HG02798 (cell line): ENCODE data around the gene CDS2.
"Not testable (repeated sequence)": the region's sequence is repeated elsewhere in the genome, so short reads cannot be mapped to it uniquely, and the experiment has no call there.

Experiments used
- ATAC-seq: cut with Tn5 transposase; IDR thresholded peaks from one replicate; pipeline ENCODE4 v1.9.1; 2021; ENCODE audit warnings: mild to moderate bottlenecking; ENCODE audit not compliant: unreplicated experiment, poor library complexity

Gene CDS2

DNA sequence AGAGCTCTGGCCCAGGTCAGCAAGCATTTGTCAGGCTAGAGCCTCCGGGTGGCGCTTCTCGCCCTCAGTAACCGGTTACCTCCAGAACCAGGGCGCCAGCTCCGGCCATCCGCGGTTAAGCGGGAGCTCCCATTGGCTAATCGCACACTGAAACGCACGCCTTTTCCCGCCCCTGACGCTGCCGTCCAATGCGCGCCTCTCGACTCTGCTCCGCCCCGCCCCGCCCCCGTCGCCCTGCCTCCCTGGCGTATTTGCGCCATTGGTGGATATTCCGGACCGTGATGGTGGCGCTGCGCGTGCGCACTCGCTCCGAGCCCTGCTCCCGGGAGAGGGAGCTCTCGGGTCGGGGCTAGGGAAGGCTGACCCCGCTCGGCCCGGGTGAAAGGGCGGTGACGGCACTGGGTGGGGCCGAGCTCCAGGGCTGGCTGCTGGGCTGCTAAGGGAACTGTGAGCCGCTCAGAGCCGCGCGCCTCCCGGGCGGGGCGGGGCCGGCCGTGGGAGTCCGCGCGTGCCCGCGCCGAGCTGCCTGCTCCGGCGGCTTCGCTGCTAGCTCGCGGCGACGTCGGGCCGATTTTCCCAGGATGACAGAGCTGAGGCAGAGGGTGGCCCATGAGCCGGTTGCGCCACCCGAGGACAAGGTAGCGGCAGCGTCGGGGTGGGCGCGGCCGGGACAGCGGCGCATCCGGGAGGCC is at the start of gene CDS2:
CDS2 (plus strand) TSS at position 497 of the 692 bp plus-strand sequence; CDS start at position 582, 85 bp downstream.
- ATAC-seq = peak; percentile 93

DNA sequence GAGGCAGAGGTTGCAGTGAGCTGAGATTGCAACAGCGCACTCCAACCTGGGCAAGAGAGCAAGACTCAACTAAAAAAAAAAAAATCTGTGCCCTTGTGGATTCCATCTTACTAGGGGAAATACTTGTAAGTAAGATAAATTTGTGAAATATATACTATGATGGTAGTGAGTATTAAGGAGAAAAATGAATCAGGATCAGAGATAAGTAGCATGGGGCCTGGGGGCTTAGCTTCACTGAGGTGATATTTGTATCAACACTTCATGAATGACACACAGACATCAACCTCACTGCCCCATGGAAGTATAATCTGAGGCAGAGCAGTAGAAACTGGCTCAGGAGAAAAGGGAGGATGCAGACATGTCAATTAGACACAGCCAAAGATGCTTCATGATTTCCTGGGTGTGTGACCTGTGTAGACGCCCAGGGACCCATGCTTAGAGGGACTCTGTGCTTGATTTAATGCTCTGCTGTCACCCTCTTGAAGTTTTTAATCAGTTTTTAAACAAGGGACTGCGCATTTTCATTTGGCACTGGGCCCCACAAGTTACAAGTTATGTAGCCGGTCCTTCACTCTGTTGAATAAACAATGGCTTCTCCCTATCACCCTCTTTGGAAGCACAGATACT is 48.9 kb upstream of the CDS2 start:
- no peak for ATAC-seq

DNA sequence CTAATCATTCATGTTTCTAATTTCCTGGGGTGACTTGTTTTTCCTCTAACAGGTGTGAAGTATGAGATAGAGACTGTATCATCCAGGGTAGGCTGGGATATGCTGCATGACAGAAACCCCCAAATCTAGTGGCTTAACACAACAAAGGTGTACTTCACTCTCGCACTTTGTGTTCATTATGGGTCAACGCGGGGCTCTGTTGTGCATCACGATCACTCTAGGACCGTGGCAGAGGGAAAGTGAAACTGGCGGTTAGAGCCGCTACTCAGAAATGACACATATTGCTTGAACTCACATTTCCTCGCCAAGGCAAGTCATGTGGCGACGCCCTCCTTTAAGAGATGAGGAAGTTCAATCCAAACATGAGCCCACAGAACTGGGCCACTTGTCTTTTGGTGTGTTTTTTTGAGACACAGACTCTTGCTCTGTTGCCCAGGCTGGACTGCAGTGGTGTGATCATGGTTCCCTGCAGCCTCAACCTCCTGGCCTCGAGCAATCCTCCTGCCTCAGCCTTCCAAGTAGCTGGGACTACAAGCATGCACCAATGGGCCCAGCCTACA is 48.3 kb upstream of the CDS2 start:
- peak; percentile 98 for ATAC-seq

DNA sequence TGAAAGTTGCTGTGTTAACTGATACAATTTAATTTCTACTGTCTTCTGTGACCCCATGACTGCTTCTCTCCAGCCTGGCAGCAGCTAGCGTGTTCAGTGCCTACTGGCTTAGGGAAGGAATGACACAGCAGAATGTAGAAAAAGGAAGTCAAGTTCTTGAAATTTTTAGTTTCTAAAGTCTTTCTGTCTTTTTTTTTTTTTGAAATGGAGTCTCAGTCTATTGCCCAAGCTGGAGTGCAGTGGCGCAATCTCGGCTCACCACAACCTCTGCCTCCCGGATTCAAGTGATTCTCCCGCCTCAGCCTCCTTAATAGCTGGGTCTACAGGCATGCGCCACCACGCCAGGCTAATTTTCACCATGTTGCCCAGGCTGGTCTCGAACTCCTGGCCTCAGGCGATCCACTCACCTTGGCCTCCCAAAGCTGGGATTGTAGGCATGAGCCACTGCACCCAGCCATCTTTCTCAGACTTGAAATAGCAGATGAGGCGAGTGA is 46.4 kb upstream of the CDS2 start:
- ATAC-seq = no peak

DNA sequence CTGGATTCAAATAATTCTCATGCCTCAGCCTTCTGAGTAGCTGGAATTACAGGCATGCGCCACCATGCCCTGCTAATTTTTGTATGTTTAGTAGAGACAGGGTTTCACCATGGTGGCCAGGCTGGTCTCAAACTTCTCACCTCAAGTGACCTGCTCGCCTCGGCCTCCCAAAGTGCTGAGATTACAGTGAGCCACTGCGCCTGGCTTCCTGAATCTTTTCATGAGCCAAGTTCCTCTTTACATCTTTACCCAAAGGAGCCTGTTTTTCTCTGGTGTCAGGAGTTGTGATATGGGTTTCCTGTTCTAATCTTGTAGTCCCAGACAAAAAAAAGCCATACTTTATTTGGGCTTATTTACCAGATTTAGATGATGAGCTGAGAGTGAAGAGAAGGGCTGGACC is 41.4 kb upstream of the CDS2 start:
- no peak for ATAC-seq

DNA sequence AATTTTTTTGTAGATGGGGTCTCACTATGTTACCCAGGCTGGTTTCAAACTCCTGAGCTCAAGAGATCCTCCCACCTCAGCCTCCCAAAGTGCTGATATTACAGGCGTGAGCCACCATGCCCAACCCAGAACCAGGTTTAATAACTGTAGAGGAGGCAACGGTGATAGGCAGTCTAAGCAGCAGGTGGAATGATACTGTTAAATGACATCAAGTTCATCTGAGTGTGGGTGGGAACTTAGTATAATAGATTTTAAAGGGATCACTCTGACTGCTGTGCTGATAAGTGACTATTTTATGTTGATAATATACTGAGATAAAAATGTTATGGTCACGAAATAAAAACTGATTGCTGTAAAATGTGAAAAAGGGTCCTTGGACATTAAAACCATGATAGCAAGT is 38.1 kb upstream of the CDS2 start:
- no peak for ATAC-seq

DNA sequence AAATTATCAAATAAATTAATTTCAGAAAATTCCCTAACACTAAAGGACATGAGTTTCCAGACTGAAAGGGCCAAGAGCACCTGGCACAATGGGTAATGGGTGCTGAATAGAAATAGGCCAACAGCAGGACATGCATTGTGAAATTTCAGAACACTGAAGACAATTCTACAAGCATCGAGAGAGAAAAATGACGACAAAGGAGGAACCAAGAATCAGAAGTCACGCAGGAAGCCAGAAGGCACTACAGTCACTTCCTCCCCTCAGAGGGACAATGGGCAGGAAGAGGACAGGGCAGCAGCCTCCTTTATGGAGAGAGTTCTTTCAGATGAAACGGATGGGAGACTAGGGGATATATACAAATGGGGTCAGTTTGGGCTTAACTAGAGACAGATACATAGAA is 36.6 kb upstream of the CDS2 start:
- ATAC-seq = peak; percentile 46

DNA sequence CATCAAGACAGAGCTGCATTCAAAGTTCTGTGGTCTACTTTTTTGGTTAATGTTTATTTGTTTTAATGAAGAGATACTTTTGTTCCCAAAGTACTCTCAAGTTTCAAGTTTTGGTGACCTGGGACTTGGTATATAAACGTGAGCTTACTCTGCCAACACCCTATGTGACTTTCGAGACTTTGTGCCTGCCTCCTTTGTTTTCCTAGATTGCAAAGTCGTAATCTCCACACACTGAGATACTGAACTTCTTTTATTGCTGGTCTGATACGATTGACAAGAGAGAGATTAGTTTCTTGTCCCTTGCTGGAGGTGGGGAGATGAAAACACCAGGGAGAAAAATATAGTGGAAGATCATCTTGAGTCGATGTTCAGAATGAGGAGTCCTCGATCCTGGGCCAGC is 34.9 kb upstream of the CDS2 start:
- no peak for ATAC-seq

DNA sequence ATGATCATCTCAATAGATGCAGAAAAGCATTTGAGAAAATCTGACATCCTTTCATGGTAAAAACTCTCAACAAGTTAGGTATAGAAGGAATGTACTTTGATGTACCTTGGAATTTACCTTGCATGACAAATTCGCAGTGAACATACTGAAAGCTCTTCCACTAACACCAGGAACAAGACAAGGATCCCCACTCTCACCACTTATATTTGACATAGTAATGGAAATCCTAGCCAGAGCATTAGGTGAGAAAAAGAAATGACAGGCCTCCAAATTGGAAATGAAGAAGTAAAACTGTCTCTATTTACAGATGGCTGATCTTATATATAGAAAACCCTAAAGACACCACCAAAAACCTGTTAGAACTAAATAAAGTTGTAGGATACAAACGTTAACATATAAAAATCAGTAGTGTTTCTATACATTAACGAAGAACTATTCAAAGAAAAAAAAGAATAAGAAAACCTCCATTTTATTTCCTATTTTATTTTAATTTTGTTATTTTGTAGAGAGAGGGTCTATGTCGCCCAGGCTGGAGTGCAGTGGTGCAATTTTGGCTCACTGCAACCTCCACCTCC is 34.0 kb upstream of the CDS2 start:
- ATAC-seq = no peak

DNA sequence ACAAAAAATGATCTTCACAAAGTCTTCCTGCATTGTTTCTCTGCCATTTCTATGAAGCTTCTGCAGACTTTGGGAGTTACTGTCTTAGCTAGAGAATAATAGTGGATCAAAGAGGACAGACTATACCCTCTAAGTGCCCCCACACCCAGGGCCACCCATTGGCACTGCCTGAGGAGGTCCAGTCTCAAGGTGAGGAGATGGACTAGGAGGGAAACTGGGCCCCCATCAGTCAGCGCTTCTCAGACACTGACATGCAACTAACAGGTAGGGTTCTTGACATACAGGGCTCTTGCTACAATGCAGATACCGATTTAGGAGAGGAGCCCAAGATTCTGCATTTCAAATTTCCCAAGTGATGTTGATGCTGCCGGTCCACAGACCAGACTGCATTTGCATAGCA is 31.4 kb upstream of the CDS2 start:
- no peak for ATAC-seq

DNA sequence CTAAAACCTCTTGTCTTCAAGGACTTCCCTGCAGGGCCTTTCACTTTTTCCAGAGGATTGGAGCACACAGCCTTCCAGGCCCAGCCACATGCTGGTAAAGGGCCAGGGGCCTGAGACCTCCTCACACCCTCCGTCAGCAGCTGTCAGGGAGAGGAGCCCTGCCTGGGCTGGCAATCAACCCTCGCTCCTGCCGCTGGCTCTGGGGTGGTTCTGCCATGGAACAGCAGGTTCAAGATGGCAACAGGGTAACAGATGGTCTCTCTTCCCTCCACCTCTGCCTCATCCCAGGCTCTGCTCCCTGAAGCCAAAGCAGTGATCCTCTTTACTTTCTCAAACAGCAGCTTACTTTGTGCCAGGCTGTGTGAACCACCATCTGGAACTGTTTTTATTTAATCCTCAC is 30.9 kb upstream of the CDS2 start:
- no peak for ATAC-seq

DNA sequence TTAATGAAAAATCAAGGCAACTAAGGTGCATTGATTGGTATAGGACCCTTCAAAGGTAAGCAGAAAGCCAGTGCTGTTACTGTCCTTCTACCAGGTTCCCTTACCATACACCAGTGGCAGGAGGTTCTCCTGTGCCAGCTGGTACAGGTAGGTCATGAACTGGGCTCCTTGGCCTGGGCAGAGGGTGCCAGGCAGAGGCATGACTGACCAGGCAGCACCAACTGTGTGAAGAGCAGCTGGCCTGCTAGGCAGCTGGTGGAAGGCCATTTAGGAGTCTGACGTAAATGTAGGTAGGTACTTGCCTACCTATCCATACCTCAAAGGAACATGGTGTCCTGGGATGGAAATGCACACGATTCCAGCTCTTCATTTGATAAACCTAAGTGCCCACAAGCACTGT is 30.3 kb upstream of the CDS2 start:
- no peak for ATAC-seq

DNA sequence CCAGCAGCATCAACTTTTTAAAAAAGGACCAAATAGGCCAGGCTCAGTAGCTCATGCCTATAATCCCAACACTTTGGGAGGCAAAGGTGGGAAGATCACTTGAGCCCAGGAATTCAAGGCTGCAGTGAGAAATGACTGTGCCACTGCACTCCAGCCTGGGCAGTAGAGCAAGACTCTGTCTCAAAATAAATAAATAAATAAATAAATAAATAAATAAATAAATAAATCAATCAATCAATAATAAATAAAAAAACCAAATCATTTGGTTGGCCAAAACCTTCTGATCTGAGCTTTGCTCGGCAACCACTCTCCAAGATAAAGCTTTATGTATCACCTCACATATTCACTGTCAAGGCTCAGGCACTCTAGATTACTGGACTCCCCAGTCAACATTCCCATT is 27.8 kb upstream of the CDS2 start:
- not testable (repeated sequence) for ATAC-seq

DNA sequence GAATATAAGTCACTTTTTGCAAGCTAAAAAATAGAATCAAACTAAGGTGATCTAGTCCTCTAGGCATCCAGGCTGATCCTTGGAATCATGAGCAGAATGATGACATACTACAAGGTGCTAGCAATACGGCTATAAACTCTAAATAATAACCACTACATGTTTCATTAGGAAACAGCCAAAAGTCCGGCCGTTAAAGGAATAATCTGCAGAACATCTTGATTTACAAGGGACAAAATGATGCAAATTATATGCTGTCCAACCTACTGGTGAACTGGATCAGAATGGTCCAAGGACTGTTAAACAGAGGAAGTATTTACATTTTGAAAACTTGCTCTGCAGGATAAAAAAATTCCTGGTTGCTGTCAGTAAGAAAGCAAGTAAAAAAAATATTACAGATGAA is 26.9 kb upstream of the CDS2 start:
- ATAC-seq = not testable (repeated sequence)

DNA sequence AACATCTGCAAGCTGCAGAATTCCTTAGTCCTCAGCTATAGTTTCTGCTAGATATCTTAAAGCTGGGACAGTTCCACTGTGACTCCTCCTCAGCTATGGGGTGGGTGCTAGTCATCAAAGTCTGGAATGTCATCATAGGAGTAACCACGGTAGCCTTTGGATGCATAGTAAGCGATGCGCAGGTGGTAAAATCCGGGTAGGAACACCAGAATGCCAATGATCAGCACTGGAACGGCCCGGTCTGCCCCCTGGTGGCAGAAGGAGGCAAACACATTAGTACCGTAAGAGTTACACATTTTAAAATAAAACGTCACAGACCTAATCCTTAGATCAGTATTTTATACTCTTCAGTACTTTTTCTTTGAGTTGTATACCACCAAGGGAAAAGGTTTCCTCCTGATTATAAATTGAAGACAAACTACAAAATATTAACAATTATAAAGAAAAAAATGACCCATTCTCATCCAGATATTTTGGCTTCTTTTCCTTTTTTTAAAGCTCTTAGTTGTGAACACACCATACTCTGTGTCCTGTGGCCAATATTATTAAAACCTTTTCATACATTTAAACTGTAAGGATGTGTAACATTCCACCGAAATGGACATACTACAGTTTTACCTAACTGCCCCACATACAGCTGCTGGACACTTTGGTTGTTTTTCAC is 26.0 kb upstream of the CDS2 start:
- peak; percentile 66 for ATAC-seq

DNA sequence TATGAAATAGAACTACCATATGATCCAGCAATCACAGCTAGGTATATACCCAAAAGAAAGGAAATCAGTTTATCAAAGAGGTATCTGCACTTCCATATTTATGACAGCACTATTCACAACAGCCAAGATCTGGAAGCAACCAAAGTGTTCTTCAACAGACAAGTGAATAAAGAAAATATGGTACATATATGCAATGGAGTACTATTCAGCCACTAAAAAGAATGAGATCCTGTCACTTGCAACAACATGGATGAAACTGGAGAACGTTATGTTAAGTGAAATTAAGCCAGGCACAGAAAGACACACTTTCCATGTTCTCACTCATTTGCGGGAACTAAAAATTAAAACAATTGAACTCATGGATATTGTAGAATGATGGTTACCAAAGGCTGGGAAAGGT is 22.3 kb upstream of the CDS2 start:
- ATAC-seq = no peak

DNA sequence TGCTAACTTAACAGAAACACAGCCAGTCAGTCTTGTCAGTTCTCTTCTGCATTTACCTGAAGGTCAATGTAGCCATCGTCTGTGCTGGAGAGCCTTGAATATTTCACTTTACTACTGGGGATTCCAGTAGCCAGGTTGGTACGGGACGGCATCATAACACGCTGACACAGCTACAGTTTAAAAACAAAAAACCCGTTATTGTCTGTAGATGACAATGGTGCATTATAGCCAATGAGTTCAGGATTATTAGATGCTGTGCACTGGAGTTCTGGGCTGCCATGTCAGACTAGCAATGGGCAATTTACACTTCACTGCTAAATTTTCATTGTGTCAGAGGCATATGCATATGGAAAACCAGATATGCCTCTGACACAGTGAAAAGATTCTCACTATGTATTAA is 17.5 kb upstream of the CDS2 start:
- ATAC-seq = no peak

DNA sequence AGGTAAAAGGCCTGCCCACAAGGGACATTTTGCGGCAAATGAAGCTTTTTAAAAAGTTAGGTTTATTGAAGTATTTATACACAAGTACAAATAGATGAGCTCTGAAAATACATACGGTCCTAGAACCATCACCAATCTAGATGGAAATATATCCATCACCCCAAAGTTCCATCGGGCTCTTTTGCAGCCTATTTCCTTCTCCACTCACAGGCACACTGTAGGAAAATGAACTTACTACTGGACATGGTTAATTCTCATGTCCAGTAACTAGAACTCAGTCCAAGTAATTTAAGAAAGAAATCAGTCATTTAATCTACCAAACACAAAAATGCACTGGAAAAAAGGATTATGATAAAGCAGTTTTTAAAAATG is 13.2 kb upstream of the CDS2 start:
- ATAC-seq = no peak

DNA sequence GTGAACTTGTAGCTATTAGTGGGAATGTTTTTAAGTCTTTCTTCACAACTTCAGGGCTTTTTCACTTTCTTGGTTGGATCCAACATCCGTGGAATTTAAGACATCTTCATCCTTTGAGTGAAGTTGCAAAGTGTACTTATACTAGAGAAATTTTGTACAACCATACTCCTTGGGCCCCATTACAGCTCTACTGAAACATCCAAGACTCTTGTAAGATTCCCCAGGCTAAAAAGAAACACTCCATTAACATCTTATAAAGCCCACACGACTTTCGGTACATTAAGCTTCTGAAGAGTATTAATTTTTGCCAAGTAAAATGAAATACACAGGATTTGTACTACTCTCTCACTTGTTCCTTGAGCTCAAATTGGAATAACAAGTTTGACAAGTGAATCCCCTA is 12.4 kb upstream of the CDS2 start:
- no peak for ATAC-seq

DNA sequence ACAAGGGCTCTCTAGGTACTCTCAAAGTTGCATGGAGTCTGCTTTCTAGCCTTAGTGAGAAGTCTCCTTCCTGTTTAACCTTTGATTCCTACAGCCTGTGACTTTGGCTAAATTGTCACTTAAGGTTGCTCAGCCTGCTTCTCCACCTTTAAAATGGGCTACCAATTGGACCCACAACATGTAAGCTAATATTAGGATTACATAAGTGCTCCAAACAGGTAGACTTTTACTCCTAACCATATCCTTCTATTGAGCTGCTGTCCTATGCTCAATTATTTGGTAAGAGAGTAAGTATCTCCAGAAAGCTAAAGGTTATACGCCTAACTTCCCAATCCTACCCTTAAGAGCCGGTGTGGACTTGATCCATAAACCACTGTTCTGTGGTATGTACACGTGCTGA is 9.9 kb upstream of the CDS2 start:
- ATAC-seq = no peak
